ENCODE data around the gene MAP2K6.

DNA sequence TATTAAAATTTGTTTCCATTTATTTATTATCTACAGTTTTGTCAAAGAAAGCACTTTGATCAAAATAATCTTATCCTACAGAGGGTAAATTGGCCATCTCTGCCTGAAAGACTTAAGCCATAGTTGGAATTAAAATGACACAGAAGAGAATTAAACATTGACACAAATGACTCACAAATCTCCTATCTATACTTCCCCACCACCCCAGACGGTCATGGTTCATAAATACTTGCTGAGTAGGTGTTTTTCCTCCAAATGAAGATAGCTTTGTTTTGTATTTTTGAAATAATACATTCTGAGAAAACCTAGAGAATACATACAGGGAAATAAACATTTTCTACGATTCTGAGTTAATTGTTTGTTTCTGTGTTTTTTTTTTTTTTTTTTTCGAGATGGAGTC, 142.8 kb downstream of the MAP2K6 start:
- TF ChIP-seq EZH2 (IDR thresholded peaks at IDR 0.05): no peak
- TF ChIP-seq POLR2AphosphoS5 (IDR thresholded peaks at IDR 0.05; ENCODE audit: borderline replicate concordance, low read depth, low read length): no peak
- no peak for TF ChIP-seq FOXP2 (optimal IDR thresholded peaks at IDR 0.05; ENCODE audit: control extremely low read depth, extremely low read length, insufficient read depth)

Measured in SK-N-MC (cell line).